ENCODE results near the gene SENP1. TPM values are rescaled to one million over a fixed set of nuclear protein-coding genes. Genes with fewer than 3 reads are reported as not detected.

Gene SENP1
- polyA plus RNA-seq, 3 donors = 5.2 to 8.0 (median 6.0) TPM

GRCh38 chr12:48068457-48068856 is 37.4 kb downstream of the SENP1 start:
- Histone ChIP-seq H3K9me3 (replicated peaks in 1 of 2; ENCODE audit: control insufficient read depth in 1 of 2, insufficient read depth in 1 of 2, low read length in 2 of 2) (no peaks in the 10 kb centered on the region), H3K79me2 (ENCODE audit: insufficient read depth, low read length) (no peaks in the 10 kb centered on the region), H3K4me3 (replicated peaks in 1 of 3; ENCODE audit: low read depth in 2 of 3, low read length in 3 of 3) (no peak overlapping the region), H4K20me1 (ENCODE audit: insufficient read depth, low read length) (no peaks in the 10 kb centered on the region), H2AFZ (ENCODE audit: insufficient read depth, low read depth, low read length, poor library complexity, severe bottlenecking) (no peak overlapping the region), H3K36me3 (replicated peaks in 1 of 2; ENCODE audit: control insufficient read depth in 1 of 2, insufficient read depth in 2 of 2, low read length in 2 of 2) (peaks cover 81 to 98% of the 10 kb centered on the region in 2 donors), H3K27me3 (ENCODE audit: control insufficient read depth in 2 of 2, insufficient read depth in 2 of 2, low read length in 2 of 2) (no peaks in the 10 kb centered on the region), H3K4me1 (ENCODE audit: control insufficient read depth in 1 of 2, insufficient read depth in 2 of 2, low read length in 2 of 2) (no peaks in the 10 kb centered on the region), H3K4me2 (replicated peaks; ENCODE audit: extremely low read depth, low read length, poor library complexity, severe bottlenecking) (no peak overlapping the region), H3K9ac (ENCODE audit: insufficient read depth, low read length, poor library complexity, severe bottlenecking) (no peak overlapping the region), H3K27ac (ENCODE audit: low read depth in 1 of 2, low read length in 2 of 2) (no peak overlapping the region)
- Mint-ChIP-seq H3K4me3 (no peak overlapping the region), H3K9me3 (no peaks in the 10 kb centered on the region), H3K27me3 (ENCODE audit: low read depth in 3 of 3) (no peaks in the 10 kb centered on the region), H3K27ac (no peak overlapping the region), H3K36me3 (peaks cover 75 to 87% of the 10 kb centered on the region in 2 donors), H3K4me1 (peaks cover 5% of the 10 kb centered on the region)
- no peak for DNase-seq
- no CpG with 5 or more reads among the region's 2 CpGs for WGBS (ENCODE audit: insufficient coverage)
- intact Hi-C loops (cut with micrococcal nuclease) = no loop called here
- no peak for TF ChIP-seq CTCF (IDR thresholded peaks at IDR 0.05)

- TF ChIP-seq CTCF (IDR thresholded peaks at IDR 0.05) = no peak
- Histone ChIP-seq H3K4me3 (replicated peaks in 1 of 3; ENCODE audit: low read depth in 2 of 3, low read length in 3 of 3) (no peak overlapping the region), H3K4me1 (ENCODE audit: control insufficient read depth in 1 of 2, insufficient read depth in 2 of 2, low read length in 2 of 2) (no peaks in the 10 kb centered on the region), H3K4me2 (replicated peaks; ENCODE audit: extremely low read depth, low read length, poor library complexity, severe bottlenecking) (no peak overlapping the region), H2AFZ (ENCODE audit: insufficient read depth, low read depth, low read length, poor library complexity, severe bottlenecking) (no peak overlapping the region), H3K79me2 (ENCODE audit: insufficient read depth, low read length) (no peaks in the 10 kb centered on the region), H3K36me3 (replicated peaks in 1 of 2; ENCODE audit: control insufficient read depth in 1 of 2, insufficient read depth in 2 of 2, low read length in 2 of 2) (peaks cover 84 to 98% of the 10 kb centered on the region in 2 donors), H3K27ac (ENCODE audit: low read depth in 1 of 2, low read length in 2 of 2) (no peak overlapping the region), H3K9me3 (replicated peaks in 1 of 2; ENCODE audit: control insufficient read depth in 1 of 2, insufficient read depth in 1 of 2, low read length in 2 of 2) (no peaks in the 10 kb centered on the region), H3K27me3 (ENCODE audit: control insufficient read depth in 2 of 2, insufficient read depth in 2 of 2, low read length in 2 of 2) (no peaks in the 10 kb centered on the region), H4K20me1 (ENCODE audit: insufficient read depth, low read length) (no peaks in the 10 kb centered on the region), H3K9ac (ENCODE audit: insufficient read depth, low read length, poor library complexity, severe bottlenecking) (no peak overlapping the region)
- no peak for DNase-seq
- Mint-ChIP-seq H3K4me1 (peaks cover 5% of the 10 kb centered on the region), H3K36me3 (peaks cover 76 to 86% of the 10 kb centered on the region in 2 donors), H3K4me3 (no peak overlapping the region), H3K9me3 (no peaks in the 10 kb centered on the region), H3K27ac (no peak overlapping the region), H3K27me3 (ENCODE audit: low read depth in 3 of 3) (no peaks in the 10 kb centered on the region)
- 97% methylated on average over 3 of the region's 4 CpGs for WGBS (ENCODE audit: insufficient coverage)
- intact Hi-C loops (cut with micrococcal nuclease) = no loop called here
These were observed 38.5 kb downstream of the SENP1 start for GRCh38 chr12:48067250-48067938.

Measured in CD14-positive monocyte (primary cell).